Stimulated activated CD4-positive, alpha-beta T cell treated with anti-CD3 and anti-CD28 coated beads, Interleukin-2, amount 100 ng/mL, for 24 hours (primary cell): ENCODE measurements around the gene CELF5.
"Not testable (repeated sequence)": the region's sequence is repeated elsewhere in the genome, so short reads cannot be mapped to it uniquely, and the experiment has no call there.

Experiments
- DNase-seq, 2 donors: peaks; one replicate each; pipeline ENCODE4 v3.0.0-alpha.2; 2020

Gene CELF5

DNA sequence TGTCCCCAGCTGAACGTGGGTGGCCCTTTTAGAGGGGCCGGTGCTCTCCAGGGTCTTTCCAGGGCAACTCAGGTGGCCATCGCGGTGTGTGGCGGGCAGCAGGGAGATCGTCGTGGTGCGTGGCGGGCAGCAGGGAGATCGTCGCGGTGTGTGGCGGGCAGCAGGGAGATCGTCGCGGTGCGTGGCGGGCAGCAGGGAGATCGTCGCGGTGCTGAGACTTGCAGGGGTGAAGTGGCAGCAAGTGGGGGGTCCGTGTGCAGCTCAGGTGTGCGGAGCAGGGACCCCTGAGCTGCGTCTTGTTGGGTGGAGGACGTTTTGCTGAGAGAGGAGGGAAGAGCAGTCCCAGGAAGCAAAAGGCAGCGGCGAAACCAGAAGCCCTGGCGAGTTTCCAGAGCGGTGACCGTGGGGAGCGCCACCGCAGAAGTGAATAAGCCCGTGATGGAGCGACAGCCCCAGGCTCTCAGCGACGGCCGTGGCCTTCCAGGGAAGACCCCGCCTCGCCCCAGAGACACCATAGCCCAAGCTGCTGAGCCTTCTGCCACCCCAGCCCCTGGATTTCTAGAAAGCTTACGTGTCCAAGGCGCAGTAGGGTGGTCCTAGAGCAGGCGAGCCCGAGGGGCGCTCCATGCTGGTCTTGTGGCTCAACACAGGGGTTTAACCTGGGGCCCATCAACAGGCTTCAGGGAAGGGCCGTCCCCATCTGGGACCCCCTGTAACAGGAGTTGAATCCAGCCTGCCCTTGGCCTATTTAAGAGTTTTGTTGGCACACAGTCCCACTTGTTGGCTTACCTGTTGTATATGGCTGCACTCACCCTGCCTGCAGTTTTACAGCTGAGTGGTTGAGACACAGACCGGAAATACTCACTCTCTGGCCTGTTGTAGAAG lies 33.3 kb upstream of the CELF5 start:
- DNase-seq: no peak

- not testable (repeated sequence) for DNase-seq
Measured at GRCh38 chr19:3191806-3192104, 32.7 kb upstream of the CELF5 start.

DNA sequence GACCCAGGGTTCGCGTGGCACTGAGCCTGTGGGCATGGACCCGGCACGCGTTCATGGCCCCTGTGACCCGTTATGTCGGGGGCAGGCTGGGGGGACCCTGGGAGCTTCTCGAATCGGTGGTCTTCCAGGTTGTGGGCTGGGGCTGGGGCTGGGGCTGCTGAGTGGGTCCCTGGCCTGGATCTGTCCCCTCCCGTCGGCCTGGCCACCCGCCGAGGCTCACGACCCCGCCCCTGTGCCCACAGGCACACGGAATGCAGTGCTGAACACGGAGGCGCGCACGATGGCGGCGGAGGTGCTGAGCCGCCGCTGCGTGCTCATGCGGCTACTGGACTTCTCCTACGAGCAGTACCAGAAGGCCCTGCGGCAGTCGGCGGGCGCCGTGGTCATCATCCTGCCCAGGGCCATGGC lies 32.2 kb upstream of the CELF5 start:
- DNase-seq: no peak

- DNase-seq: no peak
Measured at GRCh38 chr19:3192684-3193083, 31.8 kb upstream of the CELF5 start.

DNA sequence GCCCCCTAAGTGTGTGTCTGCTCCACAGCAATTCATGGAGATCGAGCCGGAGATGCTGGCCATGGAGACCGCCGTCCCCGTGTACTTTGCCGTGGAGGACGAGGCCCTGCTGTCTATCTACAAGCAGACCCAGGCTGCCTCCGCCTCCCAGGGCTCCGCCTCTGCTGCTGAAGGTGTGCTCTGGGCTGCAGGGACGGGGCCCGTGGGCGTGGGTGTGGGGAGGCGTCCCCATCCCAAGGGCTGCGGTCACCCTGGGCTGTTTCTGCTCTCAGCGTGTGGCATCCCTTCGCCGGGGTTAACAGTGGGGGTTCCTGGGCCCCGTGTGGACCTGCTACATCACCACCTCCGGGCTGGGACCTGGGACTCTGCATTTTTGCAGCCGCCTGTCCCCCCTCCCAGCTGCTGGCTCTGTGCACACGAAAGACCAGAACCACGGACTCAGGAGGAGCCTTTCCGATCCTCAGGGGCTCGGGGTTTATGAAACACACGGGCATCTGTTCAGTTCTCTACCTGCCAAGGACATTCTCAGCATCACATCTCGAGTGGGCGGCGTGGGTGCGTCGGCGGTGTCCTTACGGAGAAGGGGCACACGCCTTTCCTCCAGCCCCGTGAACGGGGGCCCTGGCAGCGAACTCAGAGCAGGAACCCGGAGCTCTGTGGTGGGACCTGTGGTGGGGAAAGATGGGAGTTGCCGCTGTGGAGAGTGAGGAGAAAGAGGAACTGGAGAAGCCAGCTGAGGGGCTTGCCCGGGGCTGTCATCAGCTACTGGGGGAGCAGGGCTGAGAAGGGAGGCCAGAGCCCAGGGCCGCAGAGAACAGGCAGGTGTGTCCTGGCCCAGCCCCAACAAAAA lies 31.0 kb upstream of the CELF5 start:
- no peak for DNase-seq

DNA sequence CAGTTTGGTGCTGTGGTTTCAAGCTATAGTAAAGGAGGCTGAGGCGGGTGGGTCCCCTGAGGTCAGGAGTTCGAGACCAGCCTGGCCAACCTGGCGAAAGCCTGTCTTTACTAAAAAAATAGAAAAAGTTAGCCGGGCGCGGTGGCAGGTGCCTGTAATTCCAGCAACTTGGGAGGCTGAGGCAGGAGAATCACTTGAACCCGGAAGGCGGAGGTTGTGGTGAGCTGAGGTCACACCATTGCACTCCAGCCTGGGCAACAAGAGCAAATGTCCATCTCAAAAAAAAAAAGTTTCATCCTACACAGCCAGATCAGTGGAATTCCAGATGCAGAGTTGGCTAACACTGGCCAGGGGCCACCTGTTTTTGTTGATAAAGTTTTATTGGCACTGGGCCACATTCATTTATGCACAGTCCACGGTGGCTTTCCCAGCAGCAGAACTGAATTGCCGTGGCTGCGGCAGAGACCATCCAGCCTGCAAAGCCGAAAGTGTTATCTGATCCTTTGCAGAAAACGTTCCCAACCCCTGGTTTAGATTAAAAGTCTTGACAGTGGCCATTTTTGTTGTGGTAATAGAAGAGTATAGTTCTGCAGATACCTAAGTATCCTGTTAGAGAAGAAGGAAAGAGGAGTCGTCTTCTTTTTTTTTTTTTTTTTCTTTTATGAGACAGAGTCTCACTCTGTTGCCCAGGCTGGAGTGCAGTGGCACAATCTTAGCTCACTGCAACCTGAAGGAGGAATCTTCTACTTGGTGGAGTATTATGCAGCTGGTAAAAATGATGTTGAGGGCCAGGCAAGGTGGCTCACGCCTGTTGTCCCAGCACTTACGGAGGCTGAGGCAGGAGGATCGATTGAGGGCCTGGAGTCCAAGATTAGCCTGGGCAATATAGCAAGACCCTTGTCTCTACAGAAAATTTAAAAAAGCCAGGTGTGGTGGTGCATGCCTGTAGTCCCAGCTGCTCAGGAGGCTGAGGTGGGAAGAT lies 30.1 kb upstream of the CELF5 start:
- no peak for DNase-seq

DNA sequence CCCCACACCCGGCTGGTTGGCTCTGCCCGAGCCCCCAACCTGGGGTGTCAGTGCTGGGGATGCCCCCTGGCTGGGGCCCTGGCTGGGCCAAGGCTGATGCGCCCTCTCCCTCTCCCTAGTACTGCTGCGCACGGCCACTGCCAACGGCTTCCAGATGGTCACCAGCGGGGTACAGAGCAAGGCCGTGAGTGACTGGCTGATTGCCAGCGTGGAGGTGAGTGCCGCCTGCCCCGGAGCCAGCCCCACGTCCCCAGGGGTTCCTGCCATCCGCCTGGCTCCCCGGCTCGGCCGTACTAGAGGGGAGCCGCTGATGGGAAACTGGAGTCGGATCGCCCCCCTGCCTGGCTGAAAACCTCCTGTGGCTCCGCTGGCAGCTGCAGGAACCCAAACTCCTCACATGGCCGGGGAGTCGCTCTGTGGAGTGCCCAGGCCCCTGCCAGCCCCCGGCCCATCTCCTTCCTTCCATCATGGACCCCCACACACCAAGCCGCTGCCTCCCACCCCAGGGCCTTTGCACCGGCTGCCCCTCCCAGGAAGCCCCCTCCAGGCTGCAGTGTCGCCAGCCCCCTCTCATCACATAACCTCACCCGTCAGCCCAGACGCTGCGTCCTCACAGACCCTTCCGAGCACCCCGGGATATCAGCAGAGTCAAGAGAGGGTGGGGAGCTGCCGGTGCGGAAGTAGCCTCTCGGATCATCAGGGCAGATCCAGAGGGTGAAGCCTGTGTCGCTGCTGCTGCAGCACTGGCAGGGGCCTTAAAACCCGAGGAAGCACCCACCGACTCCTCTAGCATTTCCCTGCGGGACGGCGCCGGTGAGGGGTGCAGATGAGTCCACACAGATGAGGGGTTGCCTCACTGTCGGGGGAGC lies 28.2 kb upstream of the CELF5 start:
- no peak for DNase-seq

DNA sequence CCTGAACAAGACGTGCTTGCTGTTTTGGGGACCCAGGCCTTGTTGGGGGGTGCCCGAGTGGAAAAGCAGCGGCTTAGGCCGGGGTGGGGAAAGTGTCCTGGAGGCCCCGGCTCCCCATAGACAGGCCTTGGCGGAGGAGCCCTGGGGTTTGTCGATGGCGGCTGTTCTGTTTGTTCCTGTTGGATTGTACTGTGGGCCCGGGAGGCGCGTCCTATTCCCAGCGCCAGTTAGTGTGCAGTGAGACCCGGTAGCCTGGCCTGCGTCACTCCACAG lies 27.6 kb upstream of the CELF5 start:
- no peak for DNase-seq

DNA sequence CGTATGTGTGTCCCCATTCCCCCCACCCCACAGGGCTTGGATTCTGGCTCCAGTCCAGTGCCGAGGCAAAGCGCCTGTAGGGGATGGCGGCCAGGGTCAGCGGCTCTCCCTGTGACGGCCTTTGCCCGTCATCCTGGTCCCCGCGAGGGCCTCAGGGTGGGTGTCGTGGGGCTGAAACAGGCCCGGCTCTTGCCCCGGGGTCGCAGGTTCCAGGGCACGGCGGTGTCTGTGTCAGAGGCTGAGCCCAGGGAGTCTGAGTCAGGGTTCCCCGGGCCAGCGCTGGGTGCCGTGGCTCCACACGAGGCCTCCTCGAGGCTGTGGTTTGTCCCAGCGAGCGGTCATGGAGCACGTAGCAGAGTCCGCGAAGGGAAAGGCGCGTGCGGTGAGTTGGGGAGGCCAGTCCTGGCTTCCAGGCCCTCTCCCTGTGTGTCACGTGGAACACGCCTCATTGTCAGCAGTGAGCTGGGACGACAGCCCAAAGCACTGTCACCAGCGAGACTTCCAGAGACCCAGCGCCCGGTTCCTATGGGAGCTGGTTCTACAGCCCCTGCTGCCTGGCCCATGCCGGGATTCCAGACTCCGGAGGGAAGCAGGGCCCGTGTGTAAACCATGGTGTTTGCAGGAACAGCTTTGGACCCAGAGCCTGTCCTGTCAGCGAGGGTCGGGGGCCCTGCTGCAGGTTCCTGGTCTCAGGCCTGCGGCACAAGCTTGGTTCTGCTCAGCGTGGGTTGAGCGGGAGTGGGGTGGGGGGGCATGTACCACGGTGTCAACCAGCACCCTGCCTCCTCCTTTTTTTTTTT lies 25.4 kb upstream of the CELF5 start:
- DNase-seq: no peak

DNA sequence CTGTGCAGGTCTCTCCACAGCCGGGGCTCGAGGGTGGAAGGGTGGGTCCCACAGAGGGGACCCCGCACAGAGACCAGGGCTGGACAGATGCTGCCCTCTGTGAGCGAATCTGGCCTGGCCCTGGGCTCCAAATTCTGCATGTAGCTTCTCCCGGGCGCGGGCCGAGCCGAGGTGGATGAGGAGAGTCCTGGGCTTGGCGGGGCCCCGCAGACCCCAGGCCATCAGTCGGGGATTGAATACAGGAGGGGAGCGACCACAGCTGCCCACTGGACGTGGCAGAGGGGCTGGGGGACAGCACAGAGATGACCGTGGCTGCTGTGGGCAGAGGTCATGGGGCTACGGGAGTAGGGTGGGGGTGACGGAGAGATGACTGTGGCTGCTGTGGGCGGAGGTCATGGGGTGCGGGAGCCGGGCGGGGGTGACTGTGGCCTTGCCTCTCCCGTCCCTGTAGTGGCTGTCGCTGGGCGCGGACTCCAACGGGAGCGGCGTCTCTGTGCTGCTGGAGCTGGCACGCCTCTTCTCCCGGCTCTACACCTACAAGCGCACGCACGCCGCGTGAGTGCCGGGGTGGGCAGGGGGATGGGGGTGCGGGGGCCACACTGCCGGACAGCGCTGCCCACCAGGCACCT lies 23.3 kb upstream of the CELF5 start:
- no peak for DNase-seq

GRCh38 chr19:3201911-3202310 lies 22.6 kb upstream of the CELF5 start:
- no peak for DNase-seq

- DNase-seq: no peak
Measured at GRCh38 chr19:3202346-3202745, 22.1 kb upstream of the CELF5 start.

DNA sequence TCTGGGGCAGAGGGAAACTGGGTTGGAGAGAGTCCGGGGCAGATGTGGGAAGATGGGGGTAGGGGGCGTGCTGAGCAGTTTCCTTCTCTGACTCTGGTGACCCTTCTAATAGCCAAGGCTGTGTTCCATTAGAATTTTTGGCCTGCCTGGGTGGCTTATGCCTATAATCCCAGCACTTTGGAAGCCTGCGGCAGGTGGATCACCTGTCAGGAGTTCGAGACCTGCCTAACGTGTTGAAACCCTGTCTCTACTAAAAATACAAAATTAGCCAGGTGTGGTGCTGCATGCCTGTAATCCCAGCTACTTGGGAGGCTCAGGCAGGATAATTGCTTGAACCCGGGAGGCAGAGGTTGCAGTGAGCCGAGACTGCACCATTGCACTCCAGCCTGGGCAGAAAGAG lies 21.6 kb upstream of the CELF5 start:
- not testable (repeated sequence) for DNase-seq

GRCh38 chr19:3203805-3204645 lies 20.4 kb upstream of the CELF5 start:
- DNase-seq: no peak

DNA sequence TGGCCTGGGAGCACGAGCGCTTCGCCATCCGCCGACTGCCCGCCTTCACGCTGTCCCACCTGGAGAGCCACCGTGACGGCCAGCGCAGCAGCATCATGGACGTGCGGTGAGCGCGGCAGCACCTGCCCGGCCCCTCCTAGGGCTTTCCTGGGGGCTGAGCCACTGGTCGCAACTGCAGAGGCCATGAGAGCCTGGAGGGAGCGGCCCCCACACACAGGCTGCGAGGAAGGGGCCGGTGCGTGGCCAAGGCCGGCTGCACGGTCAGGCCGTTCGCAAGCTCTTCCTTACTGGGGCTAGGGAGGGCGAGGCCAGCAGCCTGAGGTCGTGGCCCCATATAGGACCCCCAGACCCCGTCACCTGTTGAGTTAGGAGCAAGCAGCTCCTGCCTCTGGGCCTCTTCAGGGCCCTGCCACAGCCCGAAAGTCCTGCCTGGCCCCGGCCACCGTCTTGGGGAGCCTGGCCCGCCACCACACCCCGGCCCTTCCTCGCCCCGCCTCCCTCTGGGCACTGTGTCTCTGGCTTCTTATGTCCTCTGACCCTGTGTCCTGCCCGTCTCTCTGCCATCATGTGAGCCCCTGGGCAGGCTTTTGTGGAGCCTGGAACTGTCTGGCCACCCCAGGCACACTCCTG lies 19.7 kb upstream of the CELF5 start:
- no peak for DNase-seq

GRCh38 chr19:3206216-3206953 lies 18.1 kb upstream of the CELF5 start:
- DNase-seq: no peak

- no peak for DNase-seq
Measured at GRCh38 chr19:3207461-3208242, 16.8 kb upstream of the CELF5 start.
